ENCODE results near the gene SPIC.
A peak's percentile ranks its signal among the peaks of the same experiment; 100 is the strongest.
"Not testable (repeated sequence)": the region's sequence is repeated elsewhere in the genome, so short reads cannot be mapped to it uniquely, and the experiment has no call there.

The SPIC gene

DNA sequence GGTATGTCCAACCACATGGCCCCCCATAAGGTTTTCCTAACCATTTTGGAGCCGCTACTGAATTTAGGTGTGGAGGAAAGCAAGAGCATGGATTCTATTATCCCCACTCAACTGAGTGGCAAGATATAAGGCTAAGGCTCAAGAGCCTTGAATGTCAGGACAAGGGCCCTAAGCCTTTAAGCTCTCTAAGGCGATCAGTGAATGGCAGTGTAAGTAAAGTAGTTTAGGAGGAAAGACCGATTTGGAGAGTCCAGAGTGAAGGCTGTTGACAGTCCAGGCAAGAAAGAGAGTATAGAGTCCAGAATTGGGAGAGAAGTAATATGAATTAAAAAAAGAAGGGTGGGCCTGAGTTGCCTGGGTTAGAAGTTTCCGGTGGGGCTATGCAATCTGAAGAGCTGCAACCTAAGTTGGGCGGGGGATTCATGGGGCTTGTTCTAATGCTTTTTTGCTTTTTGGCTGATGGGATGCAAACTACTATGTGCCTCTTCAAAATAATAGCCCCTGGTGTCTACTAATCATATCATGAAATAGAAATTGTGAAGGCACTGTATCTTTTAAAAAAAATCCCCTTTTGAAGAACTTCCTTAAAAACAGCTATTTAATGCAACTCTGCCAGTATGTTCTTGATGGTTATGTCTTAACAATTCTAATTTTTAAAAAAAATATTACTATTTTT lies at the start of gene SPIC:
SPIC (plus strand) TSS at position 626 of the 676 bp plus-strand sequence. CDS start 1,569 bp downstream, outside the sequence.
- no peak for DNase-seq (ENCODE audit: low spot score)

GRCh38 chr12:101430456-101430855 lies 44.7 kb upstream of the SPIC start:
- DNase-seq (ENCODE audit: low spot score): no peak

DNA sequence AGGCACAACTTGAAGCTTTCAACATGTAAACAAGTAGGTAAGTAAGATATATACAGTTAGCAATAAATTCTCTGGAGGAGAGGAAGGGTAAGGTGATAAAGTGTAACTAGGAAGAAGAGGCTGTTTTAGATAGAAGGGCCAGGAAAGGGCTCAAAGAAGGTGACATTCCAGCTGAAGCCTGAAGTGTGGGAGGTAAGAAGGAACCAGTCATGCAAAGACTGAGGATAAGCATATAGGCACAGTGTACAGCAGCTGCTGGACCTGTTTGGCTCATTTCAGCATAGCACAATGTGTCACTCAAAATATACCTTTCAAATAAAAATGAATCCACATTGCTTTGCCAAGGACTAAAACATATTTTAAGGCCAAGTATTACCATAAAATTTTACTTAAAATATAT lies 39.0 kb upstream of the SPIC start:
- no peak for DNase-seq (ENCODE audit: low spot score)

GRCh38 chr12:101439236-101439635 lies 35.9 kb upstream of the SPIC start:
- DNase-seq (ENCODE audit: low spot score): peak; percentile 9

DNA sequence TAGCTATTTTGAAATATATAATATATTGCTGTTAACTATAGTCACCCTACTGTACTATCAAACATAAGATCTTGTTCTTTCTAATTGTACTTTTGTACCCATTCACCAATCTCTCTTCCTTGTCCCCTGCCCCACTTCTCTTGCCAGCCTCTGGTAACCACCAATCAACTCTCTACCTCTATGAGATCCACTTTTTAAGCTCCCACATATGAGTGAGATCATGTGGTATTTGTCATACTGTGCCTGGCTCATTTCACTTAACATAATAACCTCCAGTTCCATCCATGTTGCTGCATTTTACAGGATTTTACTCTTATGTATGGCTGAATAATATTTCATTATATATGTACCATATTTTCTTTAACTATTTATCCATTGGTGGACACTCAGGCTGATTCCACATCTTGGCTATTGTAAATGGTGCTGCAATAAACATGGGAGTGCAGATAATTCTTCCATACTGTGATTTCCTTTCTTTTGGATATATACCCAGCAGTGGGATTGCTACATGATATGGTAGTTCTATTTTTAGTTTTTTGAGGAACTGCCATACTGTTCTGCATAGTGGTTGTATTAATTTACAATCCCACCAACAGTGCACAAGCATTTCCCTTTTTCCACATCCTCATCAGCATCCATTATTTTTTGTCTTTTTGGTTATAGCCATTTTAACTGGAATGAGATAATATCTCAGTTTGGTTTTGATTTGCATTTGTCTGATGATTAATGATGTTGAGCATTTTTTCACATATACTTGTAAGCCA lies 33.5 kb upstream of the SPIC start:
- DNase-seq (ENCODE audit: low spot score): no peak

GRCh38 chr12:101455685-101456084 lies 19.5 kb upstream of the SPIC start:
- no peak for DNase-seq (ENCODE audit: low spot score)

DNA sequence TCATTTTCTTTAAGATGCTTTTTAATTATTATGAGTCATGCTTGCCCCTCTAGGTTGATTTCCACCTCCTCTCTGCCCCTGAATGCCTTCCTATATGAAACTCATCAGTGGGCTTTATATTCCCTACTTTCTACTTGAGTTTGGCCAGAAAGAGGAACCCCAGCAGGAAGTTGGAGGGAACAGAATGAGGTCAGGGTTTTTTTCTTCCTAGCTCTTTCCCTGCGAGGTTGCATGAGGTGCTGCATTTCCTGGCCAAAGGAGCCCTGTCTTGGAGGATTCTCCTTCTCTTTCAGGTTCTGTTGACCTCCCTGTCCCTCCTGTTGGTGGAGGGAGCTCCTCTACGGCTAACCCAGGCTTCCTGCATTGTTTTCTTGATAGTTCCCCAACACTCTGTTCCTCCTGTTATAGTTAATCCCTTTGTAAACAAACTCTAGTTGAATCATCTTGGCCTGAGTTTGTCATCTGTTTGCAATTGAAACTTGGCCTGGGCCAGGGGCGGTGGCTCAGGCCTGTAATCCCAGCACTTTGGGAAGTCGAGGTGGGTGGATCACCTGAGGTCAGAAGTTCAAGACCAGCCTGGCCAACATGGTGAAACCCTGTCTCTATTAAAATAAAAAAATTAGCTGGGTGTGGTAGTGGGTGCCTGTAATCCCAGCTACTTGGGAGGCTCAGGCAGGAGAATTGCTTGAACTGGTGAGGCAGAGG lies 15.3 kb upstream of the SPIC start:
- DNase-seq (ENCODE audit: low spot score): peak; percentile 26

DNA sequence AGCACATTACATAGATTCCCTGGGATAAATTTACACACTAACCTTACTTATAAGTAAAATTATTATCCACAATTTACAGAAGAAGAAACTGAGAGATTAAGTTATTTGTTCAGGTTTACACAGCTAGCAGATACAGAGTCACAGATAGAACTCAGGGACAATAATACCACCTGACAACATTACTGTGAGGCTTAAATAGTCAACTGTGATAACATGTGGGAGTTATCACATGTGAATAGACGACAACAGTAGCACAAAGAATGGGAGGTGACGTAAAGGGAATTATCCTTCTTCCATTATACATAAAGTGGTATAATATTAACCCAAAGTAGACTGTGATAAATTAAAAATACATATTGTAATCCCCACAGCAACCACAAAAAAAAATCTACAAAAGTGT lies 6.2 kb upstream of the SPIC start:
- no peak for DNase-seq (ENCODE audit: low spot score)

DNA sequence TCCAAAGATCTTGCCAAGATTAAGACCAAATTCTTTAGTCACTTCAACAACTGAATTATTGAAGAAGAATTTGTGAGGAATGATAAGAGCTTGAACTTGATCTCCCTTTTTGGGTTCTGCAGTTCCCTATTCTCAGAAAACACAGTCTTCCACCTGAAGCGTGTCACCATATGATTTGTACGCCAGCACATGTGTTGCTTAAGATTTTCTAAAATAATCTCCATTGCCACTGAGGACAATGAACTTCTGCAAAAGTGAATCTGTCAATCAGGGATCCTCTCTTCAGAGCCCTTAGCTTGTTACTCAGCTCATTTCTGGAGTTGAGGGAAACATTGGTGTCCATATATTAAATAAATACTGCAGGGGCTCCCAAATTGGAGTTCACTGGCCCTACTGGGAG lies 4.2 kb upstream of the SPIC start:
- no peak for DNase-seq (ENCODE audit: low spot score)

- not testable (repeated sequence) for DNase-seq (ENCODE audit: low spot score)
Measured at GRCh38 chr12:101471878-101472277, 3.3 kb upstream of the SPIC start.

DNA sequence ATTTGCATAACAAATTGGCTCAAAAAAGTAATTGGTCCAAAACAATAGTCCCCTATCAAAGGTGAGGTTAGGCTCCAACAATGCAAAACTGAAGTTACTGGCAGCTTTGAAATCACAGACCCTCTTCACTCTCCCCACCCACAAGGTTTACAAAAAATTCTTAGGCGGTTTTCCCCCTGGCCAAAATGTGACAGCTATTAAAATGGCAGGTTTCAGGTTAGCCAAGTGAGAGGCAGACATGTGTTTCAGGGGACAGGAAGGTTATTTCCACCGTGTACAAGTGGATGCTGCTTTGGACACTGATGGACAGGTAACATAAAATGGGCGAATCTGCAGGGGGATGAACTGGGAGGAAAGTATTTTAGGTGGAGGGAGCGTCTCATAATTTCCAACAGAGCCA lies 888 bp upstream of the SPIC start:
- DNase-seq (ENCODE audit: low spot score): no peak

GRCh38 chr12:101475751-101476305 lies 692 bp downstream of the SPIC start:
- DNase-seq (ENCODE audit: low spot score): no peak

DNA sequence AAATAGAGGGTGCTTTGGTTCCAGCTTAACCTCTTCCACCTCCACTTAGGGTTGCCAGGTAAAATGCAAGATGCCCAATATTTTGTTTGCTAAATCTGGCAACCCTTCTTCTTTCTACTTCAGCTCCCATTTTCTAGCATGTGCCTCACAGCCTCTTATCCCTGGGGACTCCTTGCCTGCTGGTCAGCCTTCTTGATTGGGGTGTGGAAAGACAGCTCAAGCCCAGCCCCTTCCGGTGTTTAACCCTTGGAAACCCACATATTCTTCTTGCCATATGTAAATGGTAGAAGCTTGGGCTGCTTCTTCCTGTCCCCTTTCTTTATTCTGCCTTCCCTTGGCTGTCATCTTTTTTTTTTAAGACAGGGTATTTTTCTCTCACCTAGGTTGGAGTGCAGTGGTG lies 5.7 kb downstream of the SPIC start:
- DNase-seq (ENCODE audit: low spot score): no peak

GRCh38 chr12:101485021-101485420 lies 9.9 kb downstream of the SPIC start:
- no peak for DNase-seq (ENCODE audit: low spot score)

GRCh38 chr12:101488469-101488868 lies 13.3 kb downstream of the SPIC start:
- DNase-seq (ENCODE audit: low spot score): no peak

DNA sequence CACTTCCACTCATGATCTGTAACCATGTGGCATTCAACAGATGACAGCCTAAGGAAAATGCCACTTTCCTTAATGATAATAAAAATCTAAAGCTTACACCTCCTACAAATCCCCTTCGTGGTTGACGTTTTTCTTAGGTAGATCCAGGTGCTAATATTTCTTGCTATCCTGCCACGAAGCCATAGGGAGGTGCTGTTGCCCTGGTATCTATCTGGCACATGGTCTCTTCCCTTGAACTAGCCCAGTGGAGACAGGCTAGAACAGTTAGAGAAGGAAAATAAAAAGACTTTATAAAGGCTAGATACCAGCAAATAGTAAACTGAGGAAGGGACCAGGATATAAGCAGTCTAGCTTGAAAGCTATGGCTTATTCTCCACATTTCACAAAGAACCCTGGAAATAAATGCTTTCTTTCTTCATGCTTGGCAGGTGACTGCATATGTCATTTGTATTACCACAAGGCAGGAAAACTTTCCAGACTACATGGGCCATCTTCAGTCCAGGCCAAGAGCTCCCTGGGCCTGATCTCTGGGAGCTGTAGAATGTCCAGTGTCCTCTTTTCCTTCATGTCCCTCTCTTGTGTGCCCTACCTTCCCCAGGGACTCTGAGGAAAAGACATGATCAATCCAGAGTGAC lies 15.3 kb downstream of the SPIC start:
- no peak for DNase-seq (ENCODE audit: low spot score)

- DNase-seq (ENCODE audit: low spot score): no peak
Measured at GRCh38 chr12:101491329-101491728, 16.2 kb downstream of the SPIC start.

DNA sequence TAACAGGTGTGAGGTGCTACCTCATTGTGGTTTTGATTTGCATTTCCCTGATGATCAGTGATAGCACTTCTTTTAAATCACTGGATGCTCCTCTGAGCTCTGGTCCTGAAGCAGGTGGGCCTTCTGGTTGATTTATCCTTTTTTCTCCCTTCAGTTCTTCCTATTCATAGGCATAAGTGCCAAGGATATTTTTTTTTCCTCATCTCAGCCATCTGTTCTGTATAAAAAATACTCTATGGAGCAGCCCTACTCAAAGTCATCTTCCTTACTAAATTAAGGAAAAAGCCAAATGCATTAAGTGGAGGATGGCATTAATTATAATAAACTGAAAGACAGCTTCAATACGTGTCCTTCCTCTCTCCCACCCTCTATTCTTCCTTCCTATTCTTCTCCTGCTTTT lies 18.4 kb downstream of the SPIC start:
- DNase-seq (ENCODE audit: low spot score): no peak

DNA sequence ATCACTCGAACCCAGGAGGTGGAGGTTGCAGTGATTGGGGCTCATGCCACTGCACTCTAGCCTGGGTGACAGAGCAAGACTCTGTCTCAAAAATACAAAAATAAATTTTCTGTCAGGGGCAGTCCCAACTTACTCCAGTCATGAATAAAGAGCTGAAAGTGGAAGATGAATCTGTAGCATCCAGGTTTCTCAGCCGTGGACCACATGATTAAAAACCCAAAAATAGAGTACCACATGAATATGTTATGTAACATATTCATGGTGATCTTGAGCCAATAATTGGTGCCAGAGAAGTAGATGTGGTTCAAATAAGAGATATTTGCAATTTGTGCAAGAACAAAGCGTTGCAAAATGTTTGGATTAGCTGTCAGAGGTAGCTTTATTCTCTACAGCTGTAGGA lies 23.1 kb downstream of the SPIC start:
- no peak for DNase-seq (ENCODE audit: low spot score)

- no peak for DNase-seq (ENCODE audit: low spot score)
Measured at GRCh38 chr12:101501410-101501995, 26.4 kb downstream of the SPIC start.

GRCh38 chr12:101521136-101521535 lies 46.0 kb downstream of the SPIC start:
- DNase-seq (ENCODE audit: low spot score): no peak

GRCh38 chr12:101527682-101528081 lies 52.5 kb downstream of the SPIC start:
- no peak for DNase-seq (ENCODE audit: low spot score)

Data from pons (tissue), 1 donor.